NCI-H345 treated with DMSO at 0.1 percent for 48 hours (cell line): ENCODE data around the gene C22orf31.
"Not testable (repeated sequence)": the region's sequence is repeated elsewhere in the genome, so short reads cannot be mapped to it uniquely, and the experiment has no call there.

Experiments
- DNase-seq: peaks from one replicate; lab custom pipeline; 2025; ENCODE audit not compliant: unreplicated experiment; lab: John Stamatoyannopoulos, UW

The C22orf31 gene

DNA sequence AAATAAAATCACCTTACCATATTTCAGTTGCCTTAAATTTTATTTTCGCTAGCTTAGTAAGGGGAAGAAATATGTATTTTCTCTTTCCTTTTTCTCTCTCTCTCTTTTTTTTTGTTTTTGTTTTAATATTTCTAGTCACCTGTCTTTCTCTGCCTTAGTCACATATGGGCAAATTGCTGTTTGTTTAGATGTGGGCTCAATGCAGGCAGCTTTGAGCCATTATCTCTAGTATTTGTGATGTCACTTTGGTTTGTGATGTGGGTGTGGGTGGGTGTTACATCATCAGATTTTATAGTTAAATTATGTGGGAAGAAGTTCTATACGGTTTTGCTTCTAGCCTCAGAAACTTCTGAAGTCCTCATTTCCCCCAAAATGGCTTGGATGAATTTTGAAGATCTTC, at the start of gene C22orf31:
C22orf31 (minus strand) TSS at position 59 of the 400 bp plus-strand sequence; CDS start at position 20, 39 bp downstream.
- no peak for DNase-seq

GRCh38 chr22:29110946-29111345, 49.3 kb upstream of the C22orf31 start:
- DNase-seq, result no peak

- no peak for DNase-seq
Measured at GRCh38 chr22:29109822-29110221, 48.2 kb upstream of the C22orf31 start.

DNA sequence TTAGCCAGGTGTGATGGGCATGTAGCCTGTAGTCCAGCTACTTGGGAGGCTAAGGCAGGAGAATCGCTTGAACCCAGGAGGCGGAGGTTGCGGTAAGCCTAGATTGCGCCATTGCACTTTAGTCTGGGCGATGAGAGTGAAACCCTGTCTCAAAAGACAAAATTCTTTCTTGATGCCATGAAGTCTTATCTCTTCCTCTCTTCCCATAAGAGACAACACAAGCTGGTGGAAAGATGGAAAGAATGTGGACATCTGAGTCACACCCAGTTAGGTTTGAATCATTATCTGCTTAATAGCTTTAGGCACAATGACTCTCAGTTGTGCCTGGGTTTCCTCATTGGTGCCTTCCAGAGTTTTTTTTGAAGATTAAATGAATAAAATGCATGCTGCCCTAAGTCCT, 46.5 kb upstream of the C22orf31 start:
- no peak for DNase-seq

DNA sequence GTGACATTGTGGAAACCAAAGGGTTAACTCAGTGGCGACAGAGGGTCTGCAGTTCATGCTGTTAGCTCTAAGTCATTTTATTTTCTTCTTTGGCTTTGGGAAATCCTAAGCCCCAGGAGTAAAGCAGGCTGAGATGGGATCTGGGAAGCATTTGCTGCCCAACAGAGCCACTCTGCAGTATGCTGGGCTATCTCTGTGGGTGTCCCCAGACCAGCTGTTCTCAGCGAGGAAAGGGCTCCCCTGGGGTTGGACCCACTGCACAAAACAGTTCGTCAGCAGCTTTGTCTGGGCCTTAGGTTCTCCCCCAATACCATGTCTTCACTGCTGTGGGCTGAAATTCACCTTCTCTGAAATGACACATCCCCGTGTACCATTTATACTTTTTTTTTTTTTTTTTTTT, 45.2 kb upstream of the C22orf31 start:
- no peak for DNase-seq

DNA sequence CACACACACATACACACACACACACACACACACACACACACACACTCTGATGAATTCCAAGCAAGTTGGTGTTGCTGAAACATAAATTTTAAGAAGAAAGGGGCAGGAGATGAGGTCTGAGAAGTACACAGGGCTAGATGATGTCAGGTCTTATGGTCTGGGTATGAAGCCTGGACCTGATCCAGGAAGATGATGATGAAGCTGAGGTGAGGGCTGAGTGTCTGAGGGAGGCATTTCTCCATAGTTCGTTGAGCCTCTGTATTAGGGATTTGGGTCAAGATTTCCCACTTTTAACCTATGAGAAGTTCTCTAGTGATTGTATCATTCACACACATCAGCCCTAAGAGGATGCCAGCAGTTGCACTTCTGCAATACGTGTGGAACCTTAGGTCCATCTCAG, 43.8 kb upstream of the C22orf31 start:
- no peak for DNase-seq

GRCh38 chr22:29103121-29103520, 41.5 kb upstream of the C22orf31 start:
- no peak for DNase-seq

DNA sequence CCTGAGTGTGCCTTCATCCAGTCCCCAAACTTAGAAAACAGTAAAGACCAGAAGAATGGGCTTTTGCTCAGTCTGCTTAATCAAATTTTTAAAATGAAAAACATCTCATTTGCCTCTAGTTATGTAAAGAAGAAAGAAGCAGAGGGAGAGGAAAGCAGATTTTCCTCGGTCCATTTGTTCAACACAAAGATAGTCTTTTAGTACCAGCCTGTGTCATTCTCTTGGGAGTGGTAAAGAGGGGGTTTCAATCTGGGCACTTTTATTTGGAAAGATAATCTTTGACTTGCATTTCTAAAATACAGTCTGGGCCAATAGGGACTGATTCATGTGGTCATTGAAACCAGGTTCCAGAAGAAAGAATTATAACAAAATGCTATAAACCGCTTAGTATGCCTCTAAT, 40.7 kb upstream of the C22orf31 start:
- no peak for DNase-seq

DNA sequence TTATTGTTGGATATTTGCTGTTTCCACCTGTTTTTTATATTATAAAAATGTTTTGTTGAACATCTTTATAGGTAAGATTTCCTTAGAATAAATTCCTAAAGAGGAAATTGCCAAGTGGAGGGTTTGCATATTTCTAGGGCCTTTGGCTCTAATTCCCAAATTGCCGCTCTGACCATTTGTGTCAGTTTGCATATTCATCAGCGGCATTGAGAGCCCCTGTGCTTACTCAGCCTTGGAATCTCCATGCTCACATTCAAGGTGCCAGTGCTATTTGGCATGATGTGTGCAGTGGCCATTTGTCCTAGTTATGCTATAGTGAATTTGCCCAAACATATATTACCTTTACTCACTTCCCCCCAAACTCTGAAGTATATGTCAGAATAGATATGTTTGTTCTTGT, 36.7 kb upstream of the C22orf31 start:
- DNase-seq, result no peak

DNA sequence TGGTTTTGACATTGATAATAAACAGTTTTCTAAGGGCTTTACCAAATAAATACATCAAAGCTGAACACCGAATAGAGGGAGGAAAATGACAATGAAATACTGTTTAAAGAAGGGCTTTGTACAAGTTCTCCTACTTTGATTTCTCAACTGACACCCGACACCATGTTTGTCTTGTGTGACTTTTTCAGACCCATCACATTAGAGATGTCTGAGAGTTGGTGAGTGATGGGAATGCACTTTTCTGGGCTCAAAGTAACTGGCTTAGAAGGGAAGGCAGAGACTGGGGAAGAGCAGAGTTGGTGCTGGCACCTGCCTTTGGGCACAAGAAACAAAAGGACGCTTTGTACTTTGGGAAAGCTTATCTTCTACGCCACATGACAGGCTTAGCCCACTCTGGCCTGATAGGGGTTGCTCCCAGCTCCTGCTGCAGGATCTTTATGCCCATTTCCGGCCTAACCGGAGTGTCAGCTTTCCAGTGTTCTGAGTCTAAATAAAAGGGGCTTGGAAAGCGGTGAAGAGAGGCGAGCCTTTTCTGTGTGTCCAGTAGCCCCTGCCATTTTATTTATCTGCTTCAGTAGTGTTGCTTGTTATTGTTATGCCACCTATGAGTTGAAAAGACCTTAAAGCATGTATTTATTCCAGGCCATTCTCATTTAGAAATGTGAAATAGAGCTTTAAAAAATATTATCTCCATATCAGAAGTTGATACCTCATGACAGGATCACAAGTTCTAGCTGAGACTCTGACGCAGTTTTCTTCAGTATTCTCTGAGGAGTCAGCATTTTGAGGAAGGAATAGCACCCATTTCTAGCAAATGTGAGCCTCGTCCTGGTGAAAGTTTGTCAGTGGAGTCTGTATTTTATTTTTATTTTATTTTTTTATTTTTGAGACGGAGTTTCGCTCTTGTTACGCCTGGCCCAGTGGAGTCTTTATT, 35.4 kb upstream of the C22orf31 start:
- DNase-seq, result no peak

GRCh38 chr22:29095459-29095858, 33.8 kb upstream of the C22orf31 start:
- DNase-seq, result no peak

DNA sequence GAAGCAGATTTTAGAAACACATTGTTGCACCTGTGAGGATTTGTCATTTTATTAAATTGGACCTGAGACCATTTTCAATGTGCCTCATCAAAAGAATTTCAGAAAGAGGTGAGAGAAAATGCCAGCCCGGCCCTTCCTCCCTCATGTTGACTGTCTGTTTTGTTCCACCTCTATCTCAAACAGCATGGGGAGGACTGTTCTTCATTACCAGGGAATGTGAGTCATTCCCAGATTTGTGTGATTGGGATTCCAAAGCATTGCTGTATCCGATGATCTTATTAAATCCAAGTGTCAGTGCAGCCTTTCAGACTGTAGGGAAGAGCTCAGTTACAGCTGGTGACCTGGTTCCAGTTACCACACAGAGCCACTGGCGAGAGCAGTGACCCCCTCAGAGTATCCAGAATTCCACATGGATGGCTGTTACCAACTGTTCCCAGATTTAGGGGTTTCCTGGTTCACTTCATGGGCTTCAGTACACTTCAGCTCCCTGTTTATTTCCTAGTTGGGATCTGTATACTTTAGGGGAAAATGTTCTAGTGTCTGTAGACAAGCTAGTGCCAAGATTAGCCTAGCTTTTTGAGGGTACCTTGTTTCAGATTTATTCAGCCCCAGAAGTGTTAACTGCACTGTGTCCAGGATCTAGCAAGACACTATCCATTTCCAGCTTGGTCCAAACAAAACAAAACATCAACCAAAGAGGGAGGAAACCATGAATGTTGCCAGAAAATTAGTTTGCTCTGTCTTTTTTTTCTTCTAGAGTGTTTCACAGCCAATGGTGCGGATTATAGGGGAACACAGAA, 32.1 kb upstream of the C22orf31 start:
- no peak for DNase-seq

DNA sequence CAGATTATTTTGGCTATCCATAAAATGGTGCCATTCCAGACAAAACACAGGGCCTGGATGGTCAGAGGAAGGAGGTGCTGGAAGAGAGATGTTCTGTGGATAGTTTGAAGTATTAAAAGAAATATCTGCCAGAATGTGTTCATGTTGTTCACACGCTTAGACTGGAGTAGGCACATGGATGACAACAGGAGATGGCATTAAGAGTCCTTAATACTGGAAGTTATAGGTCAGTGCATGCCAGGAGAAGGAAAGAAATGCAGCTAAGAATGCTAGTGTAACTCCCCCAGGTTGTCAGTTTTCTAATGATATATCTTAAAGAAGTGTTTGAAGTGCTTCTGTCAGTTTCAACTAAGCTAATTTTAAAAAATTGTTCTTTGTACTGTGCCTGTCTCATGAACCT, 31.4 kb upstream of the C22orf31 start:
- DNase-seq, result no peak

DNA sequence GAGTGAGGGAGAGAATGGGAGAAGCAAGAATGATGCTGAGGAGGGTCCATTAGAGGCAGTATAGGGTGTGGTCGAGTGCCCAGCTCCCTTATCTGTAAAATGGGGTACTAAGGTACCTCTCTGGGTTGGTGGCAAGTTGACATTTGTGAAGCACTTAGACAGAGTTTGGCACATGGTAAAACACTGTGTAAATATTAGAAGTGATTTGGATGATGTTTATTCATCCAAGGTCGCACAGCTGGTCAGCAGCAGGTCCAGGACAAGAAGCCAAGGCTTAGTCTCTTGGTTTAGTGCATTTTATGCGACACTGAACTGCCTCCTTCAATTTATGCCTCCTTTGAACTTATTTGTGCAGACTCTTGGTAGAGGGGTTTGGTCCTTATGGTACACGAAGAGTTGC, 30.6 kb upstream of the C22orf31 start:
- DNase-seq, result no peak

DNA sequence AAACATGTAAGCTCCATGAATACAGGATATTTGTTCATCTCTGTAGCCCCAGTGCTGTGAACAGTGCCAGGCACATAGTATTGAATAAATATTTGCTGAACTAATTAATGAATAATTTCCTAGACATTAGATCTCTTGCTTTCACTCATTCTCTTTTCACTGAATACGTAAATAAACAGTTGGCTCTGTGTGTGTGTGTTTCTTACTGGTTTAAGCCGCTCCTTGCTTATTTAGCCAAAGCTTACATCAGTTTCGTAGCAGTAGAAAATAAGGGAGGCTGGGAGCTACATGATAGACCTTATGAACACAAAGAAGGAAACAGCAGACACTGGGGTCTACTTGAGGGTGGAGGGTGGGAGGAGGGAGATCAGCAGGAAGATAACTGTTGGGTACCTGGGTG, 28.4 kb upstream of the C22orf31 start:
- no peak for DNase-seq

GRCh38 chr22:29089507-29089906, 27.9 kb upstream of the C22orf31 start:
- DNase-seq, result no peak

- no peak for DNase-seq
Measured at GRCh38 chr22:29088809-29089208, 27.2 kb upstream of the C22orf31 start.

DNA sequence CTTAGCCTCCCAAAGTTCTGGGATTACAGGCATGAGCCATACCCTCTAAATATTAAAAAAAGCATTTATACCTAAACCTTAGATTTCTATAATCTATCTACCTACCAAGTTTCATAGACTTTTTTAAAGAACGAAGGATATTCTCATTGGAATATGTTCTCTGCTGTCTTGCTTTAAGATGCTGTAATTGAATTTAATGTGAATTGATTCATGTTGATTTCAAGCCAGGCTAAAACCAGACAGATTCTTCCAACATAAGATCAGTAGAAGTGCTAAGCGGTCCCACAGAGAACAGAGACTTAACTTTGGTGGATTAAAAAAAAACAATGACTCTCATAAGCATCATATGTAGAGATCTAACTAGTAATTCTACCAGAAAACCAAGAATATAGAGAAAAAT, 25.4 kb upstream of the C22orf31 start:
- DNase-seq, result no peak

GRCh38 chr22:29083933-29084591, 22.4 kb upstream of the C22orf31 start:
- DNase-seq, result no peak

DNA sequence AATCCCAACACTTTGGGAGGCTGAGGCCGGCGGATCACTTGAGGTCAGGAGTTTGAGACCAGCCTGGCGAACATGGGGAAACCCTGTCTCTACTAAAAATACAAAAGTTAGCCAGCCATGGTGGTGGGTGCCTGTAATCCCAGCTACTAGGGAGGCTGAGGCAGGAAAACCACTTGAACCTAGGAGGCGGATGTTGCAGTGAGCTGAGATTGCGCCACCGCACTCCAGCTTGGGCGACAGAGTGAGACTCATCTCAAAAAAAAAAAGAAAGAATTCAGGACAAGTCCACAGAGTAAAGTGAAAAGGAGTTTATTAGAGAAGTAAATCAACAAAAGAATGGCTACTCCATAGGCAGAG, 21.9 kb upstream of the C22orf31 start:
- DNase-seq, result not testable (repeated sequence)

- no peak for DNase-seq
Measured at GRCh38 chr22:29082826-29083545, 21.4 kb upstream of the C22orf31 start.
